A673 (cell line): ENCODE results near the gene SLC12A7. TPM values are rescaled to one million over a fixed set of nuclear protein-coding genes. Genes with fewer than 3 reads are reported as not detected.
"Not testable (repeated sequence)": the region's sequence is repeated elsewhere in the genome, so short reads cannot be mapped to it uniquely, and the experiment has no call there.

ENCODE experiments used
- BruUV-seq: library from RNA; stranded (reverse); fragments of 400-500 nt; replicated peaks from 2 replicates; lab custom pipeline; 2021; lab: Mats Ljungman, UMichigan
- CTCF ChIA-PET: fragments of 300-600 bp; sonication (Branson Sonifier 250); formaldehyde crosslinking; loops from one replicate; lab custom pipeline; 2022; ENCODE audit warnings: antibody characterized with exemption; lab: Charles Lee
- POLR2A ChIA-PET: fragments of 300-600 bp; sonication (Branson Sonifier 250); formaldehyde crosslinking; loops from one replicate; lab custom pipeline; 2022; ENCODE audit warnings: antibody characterized with exemption; ENCODE audit not compliant: low non-redundant PET; lab: Charles Lee
- DNase-seq: peaks from one replicate; pipeline ENCODE4 v3.0.0-alpha.2; 2015; ENCODE audit warnings: low spot score
- H3K27ac ChIP-seq: fragments of 200-600 bp; sonication (generic); 2 replicates; pipeline ENCODE4 v1.5.1; 2016; ENCODE audit warnings: mixed run types, low read depth, mild to moderate bottlenecking, mixed read lengths, antibody characterized with exemption, low read length; ENCODE audit not compliant: poor library complexity, severe bottlenecking
- H3K27me3 ChIP-seq: fragments of 200-600 bp; sonication (generic); replicated peaks from 2 replicates; pipeline ENCODE4 v1.6.1; 2017; ENCODE audit warnings: mixed run types, low read depth, mild to moderate bottlenecking, mixed read lengths, antibody characterized with exemption, low read length; ENCODE audit not compliant: insufficient read depth, poor library complexity
- H3K36me3 ChIP-seq: fragments of 200-600 bp; sonication (generic); 2 replicates; pipeline ENCODE4 v1.6.1; 2016; ENCODE audit warnings: mixed run types, mild to moderate bottlenecking, mixed read lengths, antibody characterized with exemption, low read length; ENCODE audit not compliant: insufficient read depth, poor library complexity, severe bottlenecking
- H3K4me1 ChIP-seq: fragments of 200-600 bp; sonication (generic); 2 replicates; pipeline ENCODE4 v1.6.1; 2017; ENCODE audit warnings: mixed run types, mild to moderate bottlenecking, mixed read lengths, antibody characterized with exemption, low read length; ENCODE audit not compliant: insufficient read depth, poor library complexity, severe bottlenecking
- H3K4me3 ChIP-seq: fragments of 200-600 bp; sonication (generic); 2 replicates; pipeline ENCODE4 v1.5.1; 2016; ENCODE audit warnings: low read depth, mixed run types, mild to moderate bottlenecking, mixed read lengths, low read length; ENCODE audit not compliant: poor library complexity, severe bottlenecking
- H3K9me3 ChIP-seq: fragments of 200-600 bp; sonication (generic); 2 replicates; pipeline ENCODE4 v1.6.1; 2016; ENCODE audit warnings: mixed run types, low read depth, mild to moderate bottlenecking, mixed read lengths, antibody characterized with exemption, low read length; ENCODE audit not compliant: poor library complexity, severe bottlenecking
- CTCF ChIP-seq: fragments of 300-800, 200-600 bp; sonication (generic); conservative IDR thresholded peaks from 2 replicates; pipeline ENCODE4 v1.5.1; 2017; ENCODE audit warnings: low read depth, mild to moderate bottlenecking, antibody characterized with exemption, low read length, moderate library complexity, mixed read lengths
- EZH2 ChIP-seq: fragments of 200-600 bp; sonication (generic); IDR thresholded peaks from 2 replicates; pipeline ENCODE4 v1.6.1; 2017; ENCODE audit warnings: borderline replicate concordance, low read depth, mild to moderate bottlenecking, mixed read lengths, antibody characterized with exemption, low read length; ENCODE audit not compliant: poor library complexity, severe bottlenecking
- intact Hi-C: fragments of 100-400 bp; cut with micrococcal nuclease; formaldehyde crosslinking; loops from one replicate; pipeline ENCODE4 v1.10.0; 2022; ENCODE audit not compliant: unreplicated experiment
- total RNA-seq: library from RNA; stranded (reverse); gene quantifications from 2 replicates; pipeline ENCODE4 v1.2.3, GENCODE V29; 2021

SLC12A7 gene
- total RNA-seq, 1 experiment from 2014 or later = 45.2 TPM

- DNase-seq = no peak
- no peaks in the 10 kb centered on the region for H3K27me3 ChIP-seq
- intact Hi-C loops = no loop called here
- BruUV-seq = no TSS peak
- CTCF ChIA-PET = no interaction called here
- H3K36me3 ChIP-seq = no peaks in the 10 kb centered on the region
- H3K4me3 ChIP-seq = no peak overlapping the region
- no peaks in the 10 kb centered on the region for H3K4me1 ChIP-seq
- no peak overlapping the region for H3K27ac ChIP-seq
- POLR2A ChIA-PET = no interaction called here
- TF ChIP-seq CTCF = no peak
- no peak for TF ChIP-seq EZH2
- no peaks in the 10 kb centered on the region for H3K9me3 ChIP-seq
Observed at GRCh38 chr5:1061916-1062315, 49.9 kb downstream of the SLC12A7 start.

GRCh38 chr5:1061292-1061691 is 50.6 kb downstream of the SLC12A7 start:
- POLR2A ChIA-PET, DNase-seq, H3K27me3 ChIP-seq, H3K4me1 ChIP-seq, H3K36me3 ChIP-seq, H3K27ac ChIP-seq, intact Hi-C loops, CTCF ChIA-PET, H3K9me3 ChIP-seq, BruUV-seq, H3K4me3 ChIP-seq: not testable (repeated sequence)

GRCh38 chr5:1060535-1060981 is 51.3 kb downstream of the SLC12A7 start:
- no peak for TF ChIP-seq EZH2
- no TSS peak for BruUV-seq
- ChIA-PET POLR2A (no interaction called here), CTCF (no interaction called here)
- Histone ChIP-seq H3K27me3 (no peaks in the 10 kb centered on the region), H3K4me3 (no peak overlapping the region), H3K9me3 (no peaks in the 10 kb centered on the region), H3K36me3 (no peaks in the 10 kb centered on the region), H3K27ac (no peak overlapping the region), H3K4me1 (no peaks in the 10 kb centered on the region)
- no peak for DNase-seq
- intact Hi-C loops = no loop called here

GRCh38 chr5:1059884-1060263 is 52.0 kb downstream of the SLC12A7 start:
- BruUV-seq = no TSS peak
- intact Hi-C loops = no loop called here
- DNase-seq = no peak
- Histone ChIP-seq H3K4me1 (no peaks in the 10 kb centered on the region), H3K27me3 (no peaks in the 10 kb centered on the region), H3K36me3 (no peaks in the 10 kb centered on the region), H3K27ac (no peak overlapping the region), H3K9me3 (no peaks in the 10 kb centered on the region), H3K4me3 (no peak overlapping the region)
- TF ChIP-seq CTCF = no peak
- no peak for TF ChIP-seq EZH2
- ChIA-PET POLR2A (no interaction called here), CTCF (no interaction called here)
